Measurements from ENCODE around the gene CACNA1C. TPM values are rescaled to one million over a fixed set of nuclear protein-coding genes. Genes with fewer than 3 reads are reported as not detected.

CACNA1C gene
- total and polyA plus RNA-seq, 2 donors (not counting 1 experiment from before 2014, with no cell fraction given), result 0.01 to 0.02 TPM

DNA sequence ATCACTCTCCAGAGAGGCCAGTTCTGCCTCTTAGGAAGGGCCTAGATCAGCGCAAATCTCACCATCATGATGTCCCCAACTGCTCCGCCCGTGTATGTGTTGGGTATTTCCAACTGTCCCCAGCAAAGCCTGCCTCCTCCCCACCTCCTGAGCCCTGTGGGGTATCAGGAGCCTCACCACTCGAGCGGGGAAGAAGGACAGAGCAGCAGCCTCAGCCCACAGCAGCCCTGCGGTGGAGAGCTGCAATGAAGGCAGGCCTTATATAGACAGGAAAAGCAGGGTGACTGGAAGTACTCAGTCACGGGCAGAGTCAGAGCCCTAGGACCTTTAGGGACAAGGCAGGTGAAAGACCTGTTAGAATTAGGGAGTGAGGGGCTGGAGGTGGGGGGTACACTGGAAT lies 358.2 kb downstream of the CACNA1C start:
- ATAC-seq (ENCODE audit: low read depth), result no peak
- H4K20me1 ChIP-seq (ENCODE audit: control insufficient read depth, insufficient read depth, low read length, poor library complexity, severe bottlenecking), result no peaks in the 10 kb centered on the region
- no peaks in the 10 kb centered on the region for H3K4me1 ChIP-seq (ENCODE audit: control insufficient read depth in 2 of 2, insufficient read depth in 2 of 2, low read length in 2 of 2)
- H3K79me2 ChIP-seq (ENCODE audit: control insufficient read depth, insufficient read depth, low read length), result no peaks in the 10 kb centered on the region
- no peak for TF ChIP-seq EZH2 (IDR thresholded peaks at IDR 0.05; ENCODE audit: borderline replicate concordance, insufficient read depth, low read depth, low read length, poor library complexity, severe bottlenecking)
- TF ChIP-seq, protein P1, sequence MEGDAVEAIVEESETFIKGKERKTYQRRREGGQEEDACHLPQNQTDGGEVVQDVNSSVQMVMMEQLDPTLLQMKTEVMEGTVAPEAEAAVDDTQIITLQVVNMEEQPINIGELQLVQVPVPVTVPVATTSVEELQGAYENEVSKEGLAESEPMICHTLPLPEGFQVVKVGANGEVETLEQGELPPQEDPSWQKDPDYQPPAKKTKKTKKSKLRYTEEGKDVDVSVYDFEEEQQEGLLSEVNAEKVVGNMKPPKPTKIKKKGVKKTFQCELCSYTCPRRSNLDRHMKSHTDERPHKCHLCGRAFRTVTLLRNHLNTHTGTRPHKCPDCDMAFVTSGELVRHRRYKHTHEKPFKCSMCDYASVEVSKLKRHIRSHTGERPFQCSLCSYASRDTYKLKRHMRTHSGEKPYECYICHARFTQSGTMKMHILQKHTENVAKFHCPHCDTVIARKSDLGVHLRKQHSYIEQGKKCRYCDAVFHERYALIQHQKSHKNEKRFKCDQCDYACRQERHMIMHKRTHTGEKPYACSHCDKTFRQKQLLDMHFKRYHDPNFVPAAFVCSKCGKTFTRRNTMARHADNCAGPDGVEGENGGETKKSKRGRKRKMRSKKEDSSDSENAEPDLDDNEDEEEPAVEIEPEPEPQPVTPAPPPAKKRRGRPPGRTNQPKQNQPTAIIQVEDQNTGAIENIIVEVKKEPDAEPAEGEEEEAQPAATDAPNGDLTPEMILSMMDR (IDR thresholded peaks at IDR 0.05), result no peak
- no peak overlapping the region for H3K27ac ChIP-seq (ENCODE audit: low read length in 2 of 2)
- no peak overlapping the region for H3K4me3 ChIP-seq (ENCODE audit: control extremely low read depth in 1 of 5, extremely low read depth in 1 of 5, insufficient read depth in 1 of 5, low read depth in 2 of 5, low read length in 4 of 5)
- H3K27ac Mint-ChIP-seq, result no peak overlapping the region
- POLR2A ChIA-PET, result no interaction called here
- no peaks in the 10 kb centered on the region for H3K4me1 Mint-ChIP-seq
- peaks cover 4% of the 10 kb centered on the region for H3K27me3 Mint-ChIP-seq
- CTCF ChIA-PET, result no interaction called here
- intact Hi-C loops (cut with micrococcal nuclease), result no loop called here
- DNase-seq, result no peak
- H3K4me3 Mint-ChIP-seq, result no peak overlapping the region
- no peak overlapping the region for H3K9ac ChIP-seq (ENCODE audit: low read length)
- no peaks in the 10 kb centered on the region for H3K9me3 ChIP-seq (ENCODE audit: control extremely low read depth in 1 of 3, control insufficient read depth in 2 of 3, insufficient read depth in 1 of 3, low read length in 2 of 3)
- H3K9me3 Mint-ChIP-seq (ENCODE audit: insufficient read depth), result no peaks in the 10 kb centered on the region
- WGBS (ENCODE audit: insufficient coverage), result 95% methylated on average over 6 of the region's 7 CpGs
- H3K4me2 ChIP-seq (replicated peaks; ENCODE audit: low read depth, low read length, poor library complexity, severe bottlenecking), result no peak overlapping the region
- H3K36me3 ChIP-seq (replicated peaks in 1 of 2; ENCODE audit: control extremely low read depth in 1 of 2, control insufficient read depth in 1 of 2, extremely low read depth in 1 of 2, insufficient read depth in 2 of 2, low read length in 1 of 2), result no peaks in the 10 kb centered on the region
- H2AFZ ChIP-seq (ENCODE audit: insufficient read depth, low read depth, low read length, poor library complexity, severe bottlenecking), result no peak overlapping the region
- H3K27me3 ChIP-seq (replicated peaks in 1 of 4; ENCODE audit: control extremely low read depth in 1 of 4, control insufficient read depth in 3 of 4, insufficient read depth in 4 of 4, low read length in 3 of 4), result no peaks in the 10 kb centered on the region

DNA sequence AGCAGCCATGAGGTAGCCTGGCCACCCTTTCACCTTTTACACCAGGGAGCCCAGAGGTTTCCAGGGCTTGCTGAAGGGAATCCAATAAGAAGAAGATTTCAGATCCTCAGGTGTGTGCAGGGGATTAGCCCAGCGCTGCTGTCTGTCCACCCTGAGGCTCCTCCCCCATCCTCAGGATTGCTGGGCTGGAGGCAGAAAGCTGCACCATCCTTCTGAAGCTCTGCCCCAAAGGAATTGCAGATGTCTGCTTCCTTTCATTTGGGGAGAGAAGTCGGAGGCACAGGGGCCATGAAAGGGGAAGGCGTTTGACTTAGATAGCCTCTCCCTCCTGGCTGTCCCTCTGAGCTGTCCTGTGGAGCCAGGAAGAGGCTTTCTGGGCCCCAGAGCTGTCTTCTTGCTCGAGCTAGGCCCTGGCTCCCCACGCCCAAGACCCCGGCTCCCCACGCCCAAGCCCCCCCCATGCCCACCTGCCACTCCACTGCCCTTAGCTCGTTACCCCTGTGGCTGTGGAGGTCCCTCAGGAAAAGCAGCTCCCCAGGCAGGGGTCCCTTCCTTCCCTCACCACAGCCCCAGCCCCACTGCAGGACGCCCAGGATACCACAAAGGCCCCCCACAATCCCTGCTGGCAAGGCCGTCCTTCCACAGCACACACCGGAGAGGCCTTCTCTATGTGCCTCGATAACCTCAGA lies 359.0 kb downstream of the CACNA1C start:
- ChIA-PET CTCF (no interaction called here), POLR2A (no interaction called here)
- Histone ChIP-seq H3K4me3 (ENCODE audit: control extremely low read depth in 1 of 5, extremely low read depth in 1 of 5, insufficient read depth in 1 of 5, low read depth in 2 of 5, low read length in 4 of 5) (no peak overlapping the region), H2AFZ (ENCODE audit: insufficient read depth, low read depth, low read length, poor library complexity, severe bottlenecking) (no peak overlapping the region), H3K4me2 (replicated peaks; ENCODE audit: low read depth, low read length, poor library complexity, severe bottlenecking) (no peak overlapping the region), H3K36me3 (replicated peaks in 1 of 2; ENCODE audit: control extremely low read depth in 1 of 2, control insufficient read depth in 1 of 2, extremely low read depth in 1 of 2, insufficient read depth in 2 of 2, low read length in 1 of 2) (no peaks in the 10 kb centered on the region), H3K9ac (ENCODE audit: low read length) (no peak overlapping the region), H3K4me1 (ENCODE audit: control insufficient read depth in 2 of 2, insufficient read depth in 2 of 2, low read length in 2 of 2) (no peaks in the 10 kb centered on the region), H3K79me2 (ENCODE audit: control insufficient read depth, insufficient read depth, low read length) (no peaks in the 10 kb centered on the region), H3K27ac (ENCODE audit: low read length in 2 of 2) (no peak overlapping the region), H3K9me3 (ENCODE audit: control extremely low read depth in 1 of 3, control insufficient read depth in 2 of 3, insufficient read depth in 1 of 3, low read length in 2 of 3) (no peaks in the 10 kb centered on the region), H4K20me1 (ENCODE audit: control insufficient read depth, insufficient read depth, low read length, poor library complexity, severe bottlenecking) (no peaks in the 10 kb centered on the region), H3K27me3 (replicated peaks in 1 of 4; ENCODE audit: control extremely low read depth in 1 of 4, control insufficient read depth in 3 of 4, insufficient read depth in 4 of 4, low read length in 3 of 4) (no peaks in the 10 kb centered on the region)
- ATAC-seq (ENCODE audit: low read depth) (no peak), DNase-seq (no peak)
- Mint-ChIP-seq H3K4me1 (no peaks in the 10 kb centered on the region), H3K27me3 (peaks cover 4% of the 10 kb centered on the region), H3K9me3 (ENCODE audit: insufficient read depth) (no peaks in the 10 kb centered on the region), H3K4me3 (no peak overlapping the region), H3K27ac (no peak overlapping the region)
- 84% methylated on average over 11 of the region's 12 CpGs for WGBS (ENCODE audit: insufficient coverage)
- no peak for TF ChIP-seq EZH2 (IDR thresholded peaks at IDR 0.05; ENCODE audit: borderline replicate concordance, insufficient read depth, low read depth, low read length, poor library complexity, severe bottlenecking)
- TF ChIP-seq, protein P1 (IDR thresholded peaks at IDR 0.05), result no peak
- intact Hi-C loops (cut with micrococcal nuclease), result no loop called here

Measured in B cell (primary cell).